Astrocyte (in vitro differentiated cells and primary cell): ENCODE data around the gene LLPH.

Experiments used
- EZH2 ChIP-seq: IDR thresholded peaks from 2 replicates; pipeline ENCODE4 v1.6.1; 2012; ENCODE audit warnings: mild to moderate bottlenecking, low read length, inconsistent platforms; ENCODE audit not compliant: insufficient read depth
- TF ChIP-seq, protein P1 (sequence below): IDR thresholded peaks from 2 replicates; pipeline ENCODE4 v1.5.1; 2011; ENCODE audit warnings: low read depth, mild to moderate bottlenecking, inconsistent platforms, low read length, moderate library complexity; ENCODE audit not compliant: insufficient read depth

DNA sequence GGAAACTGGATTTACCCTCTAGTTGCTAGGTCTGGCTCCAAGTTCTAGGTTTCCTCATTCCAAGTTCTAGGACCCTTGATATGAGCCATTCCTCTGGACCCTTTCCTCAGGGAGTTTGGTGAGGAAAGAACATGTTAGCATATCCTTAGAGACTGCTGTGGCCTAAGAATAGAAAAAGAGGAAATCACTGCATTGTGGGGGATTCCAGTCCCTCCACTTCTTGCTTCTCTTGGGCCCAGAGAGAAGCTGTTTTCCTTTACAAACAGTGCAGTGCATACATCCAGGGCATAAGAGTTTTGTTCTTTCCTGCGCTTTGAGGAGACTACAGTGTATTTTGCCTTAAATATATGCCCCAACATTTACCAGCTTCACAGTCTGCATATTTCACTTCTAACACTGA lies 59.0 kb downstream of the LLPH start:
- TF ChIP-seq, protein P1, sequence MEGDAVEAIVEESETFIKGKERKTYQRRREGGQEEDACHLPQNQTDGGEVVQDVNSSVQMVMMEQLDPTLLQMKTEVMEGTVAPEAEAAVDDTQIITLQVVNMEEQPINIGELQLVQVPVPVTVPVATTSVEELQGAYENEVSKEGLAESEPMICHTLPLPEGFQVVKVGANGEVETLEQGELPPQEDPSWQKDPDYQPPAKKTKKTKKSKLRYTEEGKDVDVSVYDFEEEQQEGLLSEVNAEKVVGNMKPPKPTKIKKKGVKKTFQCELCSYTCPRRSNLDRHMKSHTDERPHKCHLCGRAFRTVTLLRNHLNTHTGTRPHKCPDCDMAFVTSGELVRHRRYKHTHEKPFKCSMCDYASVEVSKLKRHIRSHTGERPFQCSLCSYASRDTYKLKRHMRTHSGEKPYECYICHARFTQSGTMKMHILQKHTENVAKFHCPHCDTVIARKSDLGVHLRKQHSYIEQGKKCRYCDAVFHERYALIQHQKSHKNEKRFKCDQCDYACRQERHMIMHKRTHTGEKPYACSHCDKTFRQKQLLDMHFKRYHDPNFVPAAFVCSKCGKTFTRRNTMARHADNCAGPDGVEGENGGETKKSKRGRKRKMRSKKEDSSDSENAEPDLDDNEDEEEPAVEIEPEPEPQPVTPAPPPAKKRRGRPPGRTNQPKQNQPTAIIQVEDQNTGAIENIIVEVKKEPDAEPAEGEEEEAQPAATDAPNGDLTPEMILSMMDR, result no peak
- no peak for TF ChIP-seq EZH2
